GM20431 (cell line): ENCODE data around the gene PTTG1IP.
"Not testable (repeated sequence)": the region's sequence is repeated elsewhere in the genome, so short reads cannot be mapped to it uniquely, and the experiment has no call there.

Source experiments
- in situ Hi-C: fragments of 300-500 bp; cut with MseI, MboI; formaldehyde crosslinking; loops from one replicate; pipeline ENCODE4 v1.15.0; 2020; ENCODE audit warnings: low sequenced_read_pairs; ENCODE audit not compliant: unreplicated experiment

Gene PTTG1IP

DNA sequence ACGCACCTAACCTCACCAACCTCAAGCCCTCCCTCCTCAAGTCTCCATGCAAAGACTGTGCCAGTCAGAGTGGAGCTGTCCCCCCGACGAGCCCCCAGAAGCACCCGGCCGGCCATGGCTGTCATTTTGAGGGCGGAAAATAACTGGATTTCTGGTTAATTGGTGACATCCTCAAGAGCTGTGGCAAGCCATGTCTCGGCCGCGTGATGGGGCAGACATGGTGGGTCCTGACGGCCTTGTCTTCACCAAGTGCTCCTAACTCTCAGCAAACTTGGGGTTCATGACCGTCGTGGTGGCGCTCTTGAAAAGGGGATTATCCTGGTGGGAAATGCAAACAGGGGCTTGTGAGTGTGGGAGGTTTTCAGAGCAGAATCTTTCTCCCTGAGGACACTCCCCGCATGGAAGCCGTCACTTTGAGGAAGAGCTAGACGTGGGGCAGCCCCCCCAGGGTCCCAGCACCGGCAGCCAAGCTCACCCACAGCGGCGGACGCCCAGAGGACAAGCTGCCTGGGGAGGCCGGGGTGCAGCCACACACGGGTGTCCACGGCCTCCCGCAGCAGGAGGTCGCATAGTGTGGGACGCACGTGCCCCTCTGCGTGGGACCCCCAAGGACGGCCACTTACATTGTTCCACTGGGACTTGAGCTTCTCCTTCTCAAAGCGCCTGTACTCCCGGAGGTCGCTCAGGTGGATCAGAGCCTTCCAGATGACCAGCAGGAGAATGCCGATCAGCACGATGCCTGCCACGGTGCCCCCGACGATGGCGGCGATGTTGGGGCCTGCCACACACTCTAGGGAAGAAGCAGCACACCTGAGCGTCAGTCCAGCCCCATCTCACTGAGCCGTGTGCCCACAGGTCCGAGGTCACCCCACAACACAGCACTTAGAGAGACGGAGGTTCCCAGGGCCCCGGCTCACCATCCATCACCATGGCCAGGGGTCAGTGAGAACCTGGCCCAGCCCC, 12.9 kb upstream of the PTTG1IP start:
- in situ Hi-C loops = loop anchor here (10.0 kb wide), 1 partner anchor 58 kb away; the partner anchor contains the start of gene SLX9

DNA sequence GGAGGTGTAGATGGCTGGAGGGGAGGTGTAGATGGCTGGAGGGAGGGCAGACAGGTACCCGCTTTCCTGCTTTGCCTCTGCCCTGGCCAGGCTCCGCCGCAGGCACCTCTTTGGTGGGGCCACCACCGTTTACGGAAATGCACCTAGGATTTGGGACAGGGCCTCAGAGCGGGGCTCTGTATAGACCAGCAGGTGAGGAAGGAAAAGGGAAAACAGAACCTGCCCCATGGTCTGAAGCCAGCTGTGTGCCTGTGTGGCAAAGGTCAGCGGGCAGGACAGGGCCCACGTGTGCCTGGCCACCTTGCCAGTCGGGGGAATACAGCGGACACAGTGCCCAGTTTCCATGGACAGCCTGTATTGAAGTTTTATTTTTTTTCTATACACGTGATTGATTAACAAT, 12.1 kb upstream of the PTTG1IP start:
- in situ Hi-C loops = loop anchor here (10.0 kb wide), 1 partner anchor 59 kb away; the partner anchor contains the start of gene SLX9

DNA sequence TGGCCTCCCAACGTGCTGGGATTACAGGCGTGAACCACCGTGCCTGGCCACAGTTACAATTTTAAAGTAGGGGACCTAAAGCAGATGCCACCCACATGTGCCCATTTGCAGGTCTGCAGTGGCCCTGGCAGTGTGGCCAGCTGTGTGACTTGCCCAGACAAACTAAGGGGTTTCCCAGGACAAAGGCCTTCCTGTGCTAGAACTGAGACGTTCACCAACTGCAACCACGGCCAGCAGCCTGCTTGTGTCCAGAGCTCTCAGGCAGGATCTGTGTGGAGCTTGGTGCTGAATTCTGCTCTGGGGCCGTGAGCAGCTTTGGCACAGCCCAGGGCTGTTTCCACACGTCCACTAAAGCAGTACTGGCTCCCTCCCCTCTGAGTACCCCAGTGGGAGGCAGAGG, 10.6 kb upstream of the PTTG1IP start:
- in situ Hi-C loops = loop anchor here (10.0 kb wide), 1 partner anchor 61 kb away; the partner anchor contains the start of gene SLX9

DNA sequence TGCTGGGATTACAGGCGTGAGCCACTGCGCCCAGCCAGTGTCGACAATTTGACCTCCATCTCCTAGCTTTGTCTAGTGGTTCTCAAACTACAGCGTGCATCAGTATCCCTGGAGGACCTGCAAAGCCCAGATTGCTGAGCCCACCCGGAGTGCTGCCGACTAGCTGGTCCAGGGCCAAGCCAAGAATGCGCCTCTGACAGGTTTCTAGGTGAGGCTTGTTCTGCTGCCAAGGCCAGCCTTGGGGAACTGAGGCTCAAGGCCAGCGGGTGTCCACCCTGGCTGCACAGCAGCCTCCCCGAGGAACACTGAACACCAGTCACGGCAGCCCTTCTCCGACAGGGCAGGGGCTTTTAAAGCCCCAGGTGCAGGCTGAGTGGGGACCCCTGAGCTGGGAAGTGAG, 9.8 kb upstream of the PTTG1IP start:
- in situ Hi-C loops = loop anchor here (10.0 kb wide), 1 partner anchor 62 kb away; the partner anchor contains the start of gene SLX9

DNA sequence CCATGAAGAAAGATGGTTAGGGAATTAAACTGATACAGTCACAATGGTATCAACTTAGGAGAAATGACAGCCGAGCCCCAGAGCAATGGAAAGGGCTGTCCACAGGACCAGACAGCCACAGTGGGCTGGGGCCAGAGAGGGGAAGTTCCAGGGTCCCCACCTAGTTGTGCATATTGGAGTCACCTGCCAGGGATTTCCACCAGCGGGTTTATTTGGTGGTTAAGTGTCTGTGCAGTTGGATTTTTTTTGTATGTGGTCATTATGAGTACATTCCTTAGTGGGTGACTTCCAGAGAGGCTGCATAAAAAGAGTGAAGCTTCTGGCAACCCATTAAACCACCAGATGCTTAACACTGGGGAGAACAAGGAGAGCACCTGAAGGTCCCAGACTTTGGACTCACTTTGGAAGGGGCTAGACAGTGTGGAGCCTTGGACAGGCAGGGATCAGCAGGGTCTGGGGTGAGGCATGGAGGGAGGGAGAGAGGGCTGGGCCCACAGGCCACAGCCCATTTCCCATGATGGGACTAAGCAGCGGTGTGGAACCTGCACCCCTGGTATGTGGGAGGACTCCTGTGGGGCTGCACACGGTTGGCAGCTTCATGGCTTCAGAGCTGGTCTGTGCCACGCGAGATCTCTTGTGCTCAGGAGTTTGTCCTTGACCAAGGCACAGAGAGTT, 7.8 kb upstream of the PTTG1IP start:
- in situ Hi-C loops = loop anchor here (10.0 kb wide), 1 partner anchor 63 kb away; the partner anchor contains the start of gene SLX9

DNA sequence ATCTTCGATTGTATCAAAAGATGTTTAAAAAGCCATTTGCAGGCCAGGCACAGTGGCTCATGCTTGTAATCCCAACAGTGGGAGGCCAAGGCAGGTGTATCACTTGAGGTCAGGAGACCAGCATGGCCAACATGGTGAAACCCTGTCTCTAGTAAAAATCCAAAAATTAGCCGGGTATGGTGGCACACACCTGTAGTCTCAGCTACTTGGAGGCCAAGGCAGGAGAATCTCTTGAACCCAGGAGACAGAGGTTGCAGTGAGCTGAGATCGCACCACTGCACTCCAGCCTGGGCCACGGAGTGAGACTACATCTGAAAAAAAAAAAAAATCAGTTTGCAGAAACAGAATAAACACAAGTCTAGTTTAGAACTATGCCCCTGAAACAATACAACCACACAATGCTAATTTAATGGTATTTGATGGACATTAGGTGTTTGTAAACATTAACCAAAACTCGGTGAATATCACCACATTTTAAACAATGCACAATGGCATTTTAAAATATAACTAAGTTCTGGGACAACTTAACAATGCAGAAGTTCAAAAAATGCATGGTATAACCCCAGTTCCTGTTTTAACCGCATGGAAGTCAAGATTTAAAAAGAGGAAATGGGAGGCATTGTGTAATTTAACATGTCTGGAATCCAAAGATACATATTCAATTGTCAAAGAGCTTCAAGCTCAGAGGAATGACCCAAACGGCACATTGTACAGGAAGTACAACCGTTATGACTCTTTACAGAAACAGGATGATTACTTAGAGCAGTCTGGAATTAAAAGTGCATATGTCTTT, 7.1 kb upstream of the PTTG1IP start:
- in situ Hi-C loops = loop anchor here (10.0 kb wide), 1 partner anchor 64 kb away; the partner anchor contains the start of gene SLX9

DNA sequence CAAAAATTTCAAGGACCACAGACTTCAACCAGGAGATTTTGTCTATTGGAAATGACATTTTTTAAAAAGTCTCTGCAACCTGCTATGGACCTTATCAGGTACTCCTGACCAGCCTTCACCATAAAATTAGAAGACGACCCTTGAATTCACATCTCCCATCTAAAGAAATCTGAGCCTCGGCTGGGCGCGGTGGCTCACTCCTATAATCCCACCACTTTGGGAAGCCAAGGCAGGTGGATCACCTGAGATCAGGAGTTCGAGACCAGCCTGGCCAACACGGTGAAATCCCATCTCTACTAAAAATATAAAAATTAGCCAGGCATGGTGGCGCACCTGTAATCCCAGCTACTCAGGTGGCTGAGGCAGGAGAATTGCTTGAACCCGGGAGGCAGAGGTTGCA, 5.7 kb upstream of the PTTG1IP start:
- in situ Hi-C loops = not testable (repeated sequence)

DNA sequence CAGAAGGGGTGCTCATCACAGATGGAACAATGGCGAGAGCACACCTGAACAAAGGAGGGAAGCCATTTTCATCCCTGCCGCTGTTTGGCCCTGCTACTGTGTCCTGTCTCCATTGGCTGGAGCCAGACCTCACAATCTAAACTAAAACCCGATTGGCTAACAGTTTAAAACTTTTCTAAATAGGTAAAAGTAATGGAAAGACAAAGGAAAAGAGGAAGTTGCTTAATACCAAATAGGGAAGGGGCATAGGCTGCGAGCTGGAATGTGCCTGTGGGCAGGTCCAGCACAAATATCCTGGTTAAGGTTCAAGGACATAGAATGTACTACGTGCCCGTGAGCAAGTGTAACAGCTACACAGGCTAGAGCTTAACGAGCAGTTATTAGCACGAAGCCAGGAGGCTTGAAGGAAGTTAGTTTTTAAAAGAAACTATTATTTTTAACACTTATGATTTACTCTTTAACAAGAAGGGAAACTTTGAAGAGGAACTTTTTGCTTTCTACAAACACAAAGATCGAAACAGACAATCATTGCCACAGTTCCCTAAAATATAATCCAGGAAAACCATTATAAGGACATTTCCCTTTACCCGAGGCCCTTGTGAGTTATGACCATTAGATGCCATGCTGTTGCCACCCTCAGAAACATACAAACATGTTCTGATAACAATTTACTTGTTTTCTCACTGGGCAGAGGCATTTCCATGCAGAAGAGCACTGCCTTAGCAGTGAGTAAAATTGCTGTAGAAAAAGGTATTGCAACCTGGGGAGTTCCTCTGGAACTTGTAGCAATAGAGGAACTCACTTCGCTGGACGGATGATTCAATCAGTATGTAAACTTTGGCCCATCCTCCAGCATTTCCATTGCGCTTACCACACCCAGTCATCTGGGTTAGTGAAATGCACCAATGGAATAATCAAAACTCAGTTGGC, 4.8 kb upstream of the PTTG1IP start:
- in situ Hi-C loops = no loop called here

DNA sequence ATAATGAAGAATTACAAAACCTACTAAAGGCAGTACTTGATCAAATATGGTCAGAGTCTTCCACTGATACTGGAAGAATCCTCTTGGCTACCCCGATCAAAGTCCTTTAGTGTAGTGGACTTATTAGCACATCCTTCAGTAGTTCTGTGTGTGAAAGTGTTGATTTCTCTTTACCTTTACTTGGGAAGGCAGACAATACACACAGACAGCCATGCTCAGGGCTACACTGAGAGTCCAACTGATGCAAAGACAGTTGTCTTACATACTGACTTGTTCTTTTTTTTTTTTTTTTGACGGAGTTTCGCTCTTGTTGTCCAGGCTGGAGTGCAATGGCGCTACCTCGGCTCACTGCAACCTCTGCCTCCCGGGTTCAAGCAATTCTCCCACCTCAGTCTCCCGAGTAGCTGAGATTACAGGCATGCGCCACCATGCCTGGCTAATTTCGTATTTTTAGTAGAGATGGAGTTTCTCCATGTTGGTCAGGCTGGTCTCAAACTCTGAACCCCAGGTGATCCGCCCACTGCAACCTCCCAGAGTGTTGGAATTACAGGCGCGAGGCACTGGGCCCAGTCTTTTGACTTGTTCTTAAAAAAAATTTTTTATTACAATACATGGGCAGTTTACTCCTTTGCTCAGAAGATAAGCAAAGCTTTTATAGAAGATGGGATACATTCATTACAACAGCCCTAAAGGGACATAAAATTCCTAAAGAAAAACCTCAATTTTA, 3.5 kb upstream of the PTTG1IP start:
- in situ Hi-C loops = no loop called here

DNA sequence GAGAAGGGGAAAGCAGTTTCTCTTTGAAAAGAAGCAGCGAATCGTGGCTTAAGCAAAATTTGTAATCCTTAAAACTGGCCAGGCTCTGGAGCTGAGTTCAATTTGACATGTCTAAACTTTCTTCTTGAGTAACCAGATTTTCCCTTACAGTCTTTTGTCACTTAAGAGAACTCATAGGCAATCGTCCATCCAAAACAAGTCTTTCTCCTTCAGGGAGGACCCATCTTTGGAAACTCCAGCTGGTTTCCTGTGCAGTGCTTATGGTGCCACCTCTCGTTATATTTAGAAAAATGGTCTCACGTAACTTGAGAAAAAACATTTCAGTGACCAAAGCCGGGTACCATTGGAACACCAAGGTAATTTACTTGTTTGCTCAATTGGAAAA, 1.8 kb upstream of the PTTG1IP start:
- in situ Hi-C loops = no loop called here

DNA sequence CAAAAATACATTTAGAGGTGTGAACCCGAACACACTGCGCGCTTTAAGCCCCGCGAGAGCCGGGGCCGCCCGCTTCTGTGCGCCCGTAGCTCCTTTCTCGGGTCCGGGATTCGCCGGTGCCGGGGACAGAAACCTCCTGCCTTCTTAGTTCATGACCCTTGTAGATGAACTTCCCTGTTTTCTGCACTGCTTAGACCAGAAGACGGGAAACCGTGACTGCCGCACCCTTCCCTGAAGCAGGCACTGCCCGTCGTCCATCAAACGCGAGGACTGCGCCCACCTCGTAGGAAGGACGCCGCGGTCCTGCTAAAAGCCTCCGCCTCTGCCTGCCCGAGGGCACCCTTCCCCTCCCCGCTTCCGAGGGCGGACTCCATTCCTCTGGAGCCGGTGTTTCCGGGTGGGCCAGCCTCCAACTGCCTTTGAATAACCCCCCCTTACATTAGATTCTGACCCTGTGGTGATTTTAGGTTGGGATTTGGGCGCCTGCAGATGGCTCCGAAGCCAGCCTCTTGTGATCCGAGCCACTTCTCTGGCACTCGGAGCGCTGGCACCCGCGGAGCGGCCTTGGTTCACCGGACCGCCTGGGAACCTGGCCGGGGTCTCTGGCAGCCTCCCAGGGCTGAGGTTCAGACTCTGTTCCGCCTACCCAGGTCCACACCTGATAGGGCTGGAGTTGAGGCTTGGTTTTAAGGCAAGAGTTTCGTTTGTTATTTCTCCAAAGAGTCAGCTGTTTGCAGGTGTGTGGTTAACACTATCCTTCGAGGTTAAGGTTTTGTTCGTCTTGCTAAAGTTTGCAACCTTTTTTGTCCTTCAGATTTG, 1.2 kb upstream of the PTTG1IP start:
- in situ Hi-C loops = no loop called here

DNA sequence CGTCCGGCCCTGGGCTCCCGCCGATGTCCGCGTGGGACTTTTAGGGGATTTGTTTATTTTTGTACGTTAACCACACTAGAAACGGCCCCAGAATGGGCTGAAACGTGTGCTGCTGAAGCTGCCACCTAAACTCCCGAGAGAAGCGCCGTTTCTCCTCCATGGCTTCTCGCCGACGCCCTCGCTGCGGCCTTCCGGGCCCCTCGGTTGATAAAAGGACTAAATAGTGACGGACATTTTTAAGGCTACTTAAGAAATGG, 678 bp upstream of the PTTG1IP start:
- in situ Hi-C loops = no loop called here

DNA sequence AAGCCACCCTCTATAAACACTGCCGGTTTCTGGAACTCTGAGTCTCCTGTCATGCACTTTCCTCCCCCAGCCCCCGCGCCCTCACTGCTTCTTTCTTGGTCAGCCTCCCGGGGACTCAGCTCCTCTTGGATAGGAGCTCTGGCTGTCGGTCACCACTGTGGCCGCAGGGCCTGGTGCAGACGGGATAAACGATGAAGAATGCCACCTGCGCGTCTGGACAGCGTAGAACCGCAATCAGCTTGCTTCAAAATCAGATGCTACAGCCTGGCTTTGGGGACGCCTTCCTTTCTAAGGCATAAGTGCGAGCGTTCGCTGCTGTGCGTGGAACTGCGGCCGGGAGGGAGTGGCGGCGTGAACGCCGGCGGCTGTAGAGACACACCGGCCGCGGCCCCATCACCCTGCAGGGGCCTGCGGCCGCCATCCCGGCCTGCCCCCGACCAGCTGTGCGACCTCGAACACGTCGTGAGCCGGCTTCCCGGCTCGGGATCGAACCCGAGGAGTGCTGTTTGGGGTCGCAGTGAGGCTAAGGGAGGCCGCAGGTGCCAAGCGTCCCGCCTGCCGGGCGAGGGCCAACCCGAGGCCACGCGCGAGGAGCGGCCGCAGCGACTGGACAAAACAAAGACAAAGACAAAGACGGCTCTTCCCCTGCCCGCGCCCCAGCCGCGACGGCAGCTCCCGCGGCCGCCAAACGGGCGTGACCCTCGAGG, 688 bp downstream of the PTTG1IP start:
- in situ Hi-C loops = no loop called here

DNA sequence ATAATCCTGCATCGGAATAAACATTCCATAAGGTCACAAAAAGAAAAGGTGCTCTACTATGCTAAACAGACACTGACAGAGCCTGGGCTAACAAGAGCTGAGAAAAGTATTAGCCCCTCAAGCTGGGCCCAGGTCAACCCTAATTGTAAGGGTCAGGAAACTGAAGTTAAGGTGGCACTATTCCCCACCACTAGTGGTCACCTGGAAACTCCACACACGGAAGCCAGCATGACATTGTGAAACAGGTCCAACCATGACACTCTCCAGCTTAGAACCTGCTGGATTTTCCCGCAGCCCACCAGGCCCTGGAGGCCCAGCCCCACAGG, 1.2 kb downstream of the PTTG1IP start:
- in situ Hi-C loops = no loop called here

DNA sequence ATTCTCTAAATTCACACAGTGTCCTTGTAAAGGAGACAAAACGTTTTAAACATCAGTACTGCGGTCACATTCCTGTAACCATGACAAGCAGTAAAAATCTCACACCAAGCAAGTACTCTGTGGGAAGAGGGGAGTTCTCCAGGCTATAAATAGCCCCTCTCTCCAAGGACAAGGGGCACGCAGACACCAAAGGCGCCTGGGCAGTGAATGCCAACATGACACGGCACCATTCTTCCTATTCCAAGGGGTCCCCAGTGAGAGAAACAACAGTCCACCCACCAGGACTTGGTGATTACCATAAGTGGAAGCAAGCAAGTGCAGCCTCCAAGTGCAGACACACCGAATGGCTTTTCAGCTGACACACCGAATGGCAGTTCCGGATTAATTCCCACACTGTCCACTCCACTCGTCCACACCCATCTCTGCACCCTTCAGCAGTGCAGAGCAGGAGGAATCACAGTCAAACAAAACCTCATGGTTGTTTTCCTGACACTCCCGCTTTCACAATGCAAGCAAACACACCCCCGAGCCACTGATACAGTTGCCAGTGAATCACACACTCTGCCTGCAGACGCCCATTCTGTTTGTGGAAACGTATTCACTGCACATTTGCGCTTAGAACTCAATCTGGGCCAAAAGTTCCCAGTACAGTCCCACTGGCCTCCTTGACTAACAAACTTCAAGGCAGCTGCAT, 1.8 kb downstream of the PTTG1IP start:
- in situ Hi-C loops = no loop called here

DNA sequence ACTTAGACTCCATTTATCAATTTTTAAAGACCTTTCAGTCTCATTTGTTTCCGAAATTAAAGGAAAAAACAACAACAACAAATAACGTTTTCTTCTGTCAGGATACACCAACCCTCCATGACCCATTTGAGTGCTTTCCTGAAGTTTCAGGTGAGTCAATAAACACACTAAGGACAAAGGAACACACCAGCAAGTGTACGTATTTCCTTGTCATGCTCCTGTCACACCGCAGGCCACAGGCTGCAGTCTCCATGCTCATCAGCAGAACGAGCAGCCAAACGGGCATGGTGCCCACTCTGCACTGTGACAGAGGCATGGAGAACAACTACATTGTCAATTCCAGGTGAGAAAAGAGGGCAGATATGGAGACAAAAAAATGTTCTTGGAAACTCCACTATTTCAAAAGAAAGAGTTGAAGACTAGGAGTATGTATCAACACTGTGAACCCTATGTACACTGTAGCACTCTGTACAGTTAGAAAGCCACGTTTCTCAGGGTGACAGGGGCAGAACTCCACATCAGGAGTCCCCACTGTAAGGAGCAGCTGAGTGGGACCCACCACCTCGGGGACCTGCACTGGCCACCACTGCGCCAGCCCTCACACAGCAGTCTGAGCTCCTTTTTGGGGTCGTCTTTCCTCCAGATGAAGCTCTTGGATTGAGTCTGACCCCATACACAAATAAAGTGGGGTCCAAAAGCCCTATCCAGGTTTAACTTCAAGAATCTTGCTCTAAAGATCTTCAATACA, 2.6 kb downstream of the PTTG1IP start:
- in situ Hi-C loops = no loop called here
